ENCODE measurements around the gene PCSK7. TPM values are rescaled to one million over a fixed set of nuclear protein-coding genes. Genes with fewer than 3 reads are reported as not detected.

The PCSK7 gene
- total and polyA plus RNA-seq, 12 donors, result 22.6 to 54.4 (median 42.2) TPM

GRCh38 chr11:117230999-117231841, 653 bp downstream of the PCSK7 start:
- peaks cover 17 to 30% of the 10 kb centered on the region in 2 donors for H3K4me1 ChIP-seq (replicated peaks in 1 of 2)
- 7 to 15% (median 8%) methylated on average over 9 to 14 of the region's 14 CpGs for WGBS, 4 donors
- peak in 2 of 7 donors; percentile 4 to 49 for DNase-seq
- no peaks in the 10 kb centered on the region for H3K27me3 ChIP-seq
- intact Hi-C loops (cut with DNase I), result loop anchor here in 1 of 2 donors (5.0 kb wide), 1 partner anchor 86 kb away; the partner anchor contains the start of gene BACE1
- H3K36me3 ChIP-seq (replicated peaks in 1 of 2), result peaks cover 0 to 38% of the 10 kb centered on the region in 2 donors
- TF ChIP-seq POLR2A (IDR thresholded peaks at IDR 0.05), result no peak
- TF ChIP-seq, protein P1, sequence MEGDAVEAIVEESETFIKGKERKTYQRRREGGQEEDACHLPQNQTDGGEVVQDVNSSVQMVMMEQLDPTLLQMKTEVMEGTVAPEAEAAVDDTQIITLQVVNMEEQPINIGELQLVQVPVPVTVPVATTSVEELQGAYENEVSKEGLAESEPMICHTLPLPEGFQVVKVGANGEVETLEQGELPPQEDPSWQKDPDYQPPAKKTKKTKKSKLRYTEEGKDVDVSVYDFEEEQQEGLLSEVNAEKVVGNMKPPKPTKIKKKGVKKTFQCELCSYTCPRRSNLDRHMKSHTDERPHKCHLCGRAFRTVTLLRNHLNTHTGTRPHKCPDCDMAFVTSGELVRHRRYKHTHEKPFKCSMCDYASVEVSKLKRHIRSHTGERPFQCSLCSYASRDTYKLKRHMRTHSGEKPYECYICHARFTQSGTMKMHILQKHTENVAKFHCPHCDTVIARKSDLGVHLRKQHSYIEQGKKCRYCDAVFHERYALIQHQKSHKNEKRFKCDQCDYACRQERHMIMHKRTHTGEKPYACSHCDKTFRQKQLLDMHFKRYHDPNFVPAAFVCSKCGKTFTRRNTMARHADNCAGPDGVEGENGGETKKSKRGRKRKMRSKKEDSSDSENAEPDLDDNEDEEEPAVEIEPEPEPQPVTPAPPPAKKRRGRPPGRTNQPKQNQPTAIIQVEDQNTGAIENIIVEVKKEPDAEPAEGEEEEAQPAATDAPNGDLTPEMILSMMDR (IDR thresholded peaks at IDR 0.05), result no peak
- peak overlapping the region; percentile 77 to 98 (median 94) for H3K4me3 ChIP-seq
- H3K27ac ChIP-seq, result peak overlapping the region in 4 of 5 donors; percentile 85 to 96 (median 92)
- no peaks in the 10 kb centered on the region for H3K9me3 ChIP-seq (replicated peaks in 1 of 3)

DNA sequence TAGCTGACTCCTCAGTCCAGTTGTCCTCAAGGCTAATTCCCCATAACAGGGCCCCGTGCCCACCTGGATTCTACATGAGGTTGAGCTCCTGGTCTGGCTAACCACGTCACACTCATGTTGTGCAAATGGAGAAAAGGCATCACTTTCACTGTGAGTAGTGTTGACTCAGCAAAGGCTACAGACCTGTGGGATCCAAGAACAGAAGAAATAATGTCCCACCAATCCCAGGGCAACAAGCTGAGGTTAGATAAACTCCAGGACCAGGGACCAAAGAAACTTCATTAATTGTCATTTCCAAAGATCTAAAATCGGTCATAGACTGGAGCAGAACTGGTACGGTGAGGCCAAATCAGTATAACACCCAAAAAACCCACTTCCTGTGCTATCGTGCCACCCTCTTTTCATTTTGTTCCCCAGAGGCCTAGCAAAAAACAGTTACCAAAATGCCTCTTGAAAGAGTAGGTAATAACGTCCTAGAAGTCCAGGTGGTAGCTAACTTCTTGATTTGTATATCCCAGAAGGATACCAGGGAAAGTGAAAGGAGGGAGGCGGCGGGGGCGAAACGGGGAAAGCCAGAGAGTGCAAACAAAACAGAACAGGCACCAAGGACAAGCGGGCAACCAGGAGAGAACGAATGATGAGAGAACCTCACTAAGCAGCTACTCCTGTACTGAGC, 1.4 kb downstream of the PCSK7 start:
- TF ChIP-seq, protein P1 (IDR thresholded peaks at IDR 0.05), result no peak
- no peak for TF ChIP-seq POLR2A (IDR thresholded peaks at IDR 0.05)
- Histone ChIP-seq H3K4me1 (replicated peaks in 1 of 2) (peaks cover 17 to 30% of the 10 kb centered on the region in 2 donors), H3K27me3 (no peaks in the 10 kb centered on the region), H3K36me3 (replicated peaks in 1 of 2) (peaks cover 0 to 44% of the 10 kb centered on the region in 2 donors), H3K4me3 (no peak overlapping the region), H3K27ac (no peak overlapping the region), H3K9me3 (replicated peaks in 1 of 3) (no peaks in the 10 kb centered on the region)
- WGBS, 4 donors, result 64 to 73% (median 67%) methylated on average over 12 of the region's 12 CpGs
- DNase-seq, result peak in 2 of 7 donors; percentile 8 to 46
- intact Hi-C loops (cut with DNase I), result loop anchor here in 1 of 2 donors (5.0 kb wide), 1 partner anchor 87 kb away; the partner anchor contains the start of gene BACE1

GRCh38 chr11:117229931-117230285, 2.0 kb downstream of the PCSK7 start:
- H3K36me3 ChIP-seq (replicated peaks in 1 of 2), result peaks cover 0 to 48% of the 10 kb centered on the region in 2 donors
- no peaks in the 10 kb centered on the region for H3K27me3 ChIP-seq
- intact Hi-C loops (cut with DNase I), result loop anchor here in 1 of 2 donors (5.0 to 10.0 kb wide), 2 partner anchors 87 to 445 kb away; partner anchors contain the start of genes BACE1 and ZPR1
- DNase-seq, result peak in 1 of 7 donors; percentile 47
- no peaks in the 10 kb centered on the region for H3K9me3 ChIP-seq (replicated peaks in 1 of 3)
- TF ChIP-seq, protein P1 (IDR thresholded peaks at IDR 0.05), result no peak
- no peak for TF ChIP-seq POLR2A (IDR thresholded peaks at IDR 0.05)
- H3K27ac ChIP-seq, result no peak overlapping the region
- peaks cover 17 to 30% of the 10 kb centered on the region in 2 donors for H3K4me1 ChIP-seq (replicated peaks in 1 of 2)
- no peak overlapping the region for H3K4me3 ChIP-seq
- WGBS, 4 donors, result 81 to 93% (median 84%) methylated on average over 5 of the region's 5 CpGs

- DNase-seq, result peak in 2 of 7 donors; percentile 13 to 41
- Histone ChIP-seq H3K27me3 (no peaks in the 10 kb centered on the region), H3K27ac (no peak overlapping the region), H3K9me3 (replicated peaks in 1 of 3) (no peaks in the 10 kb centered on the region), H3K4me3 (no peak overlapping the region), H3K4me1 (replicated peaks in 1 of 2) (peaks cover 17 to 26% of the 10 kb centered on the region in 2 donors), H3K36me3 (replicated peaks in 1 of 2) (peaks cover 0 to 48% of the 10 kb centered on the region in 2 donors)
- intact Hi-C loops (cut with DNase I), result loop anchor here in 1 of 2 donors (10.0 kb wide), 1 partner anchor 445 kb away; the partner anchor contains the start of gene ZPR1
- TF ChIP-seq POLR2A (IDR thresholded peaks at IDR 0.05), result no peak
- WGBS, 4 donors, result 94 to 96% (median 96%) methylated on average over 6 to 12 of the region's 12 CpGs
These were observed 2.5 kb downstream of the PCSK7 start for GRCh38 chr11:117229411-117229810.

Measured in adrenal gland (tissue), 12 donors.